ENCODE results near the gene PHLDB1.

GRCh38 chr11:118688851-118689502 lies 81.6 kb downstream of the PHLDB1 start:
- TF ChIP-seq CTCF (IDR thresholded peaks at IDR 0.05; ENCODE audit: insufficient read depth, low read depth, low read length) (no peak), EZH2 (IDR thresholded peaks at IDR 0.05; ENCODE audit: insufficient read depth, low read length) (no peak)

All from astrocyte (in vitro differentiated cells and primary cell).